NB4 (cell line): ENCODE data around the gene KSR2.

Source experiments
- CTCF ChIP-seq: IDR thresholded peaks from one replicate; pipeline ENCODE4 v1.5.1; 2012; ENCODE audit warnings: low read depth, low read length
- MYC ChIP-seq: IDR thresholded peaks from 2 replicates; pipeline ENCODE4 v1.6.1; 2011; ENCODE audit warnings: low read depth, low read length
- POLR2A ChIP-seq: IDR thresholded peaks from 2 replicates; pipeline ENCODE4 v1.6.1; 2011; ENCODE audit warnings: mild to moderate bottlenecking; ENCODE audit not compliant: insufficient read length; ENCODE audit errors: extremely low read depth
- TF ChIP-seq, protein P1 (sequence below): IDR thresholded peaks from 2 replicates; pipeline ENCODE4 v1.6.1; 2011; ENCODE audit warnings: low read depth, low read length

DNA sequence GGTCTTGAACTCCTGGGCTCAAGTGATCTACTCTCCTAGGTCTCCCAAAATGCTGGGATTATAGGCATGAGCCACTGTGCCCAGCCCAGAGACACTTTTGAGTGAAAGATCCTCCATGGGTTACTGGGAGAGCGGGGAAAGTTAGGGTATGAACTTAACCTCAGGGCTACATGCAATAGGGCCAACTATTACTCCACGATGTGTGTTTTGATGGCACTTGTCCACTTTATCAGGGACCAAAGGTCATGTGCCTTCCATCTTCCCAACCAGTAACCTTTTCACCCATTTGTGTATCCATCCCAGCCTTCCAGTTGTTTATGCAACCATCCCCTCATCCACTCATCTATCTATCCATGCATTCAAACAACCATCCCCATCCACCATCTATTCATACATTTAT is 546.8 kb downstream of the KSR2 start:
- TF ChIP-seq CTCF (no peak), POLR2A (no peak), MYC (no peak)
- TF ChIP-seq, protein P1, sequence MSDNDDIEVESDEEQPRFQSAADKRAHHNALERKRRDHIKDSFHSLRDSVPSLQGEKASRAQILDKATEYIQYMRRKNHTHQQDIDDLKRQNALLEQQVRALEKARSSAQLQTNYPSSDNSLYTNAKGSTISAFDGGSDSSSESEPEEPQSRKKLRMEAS = no peak
